Stomach (tissue), 9 donors: ENCODE data around the gene SLC16A6. TPM values are rescaled to one million over a fixed set of nuclear protein-coding genes. Genes with fewer than 3 reads are reported as not detected.

ENCODE experiments used
- DNase-seq, 2 donors: peaks; one replicate each; pipeline versions ENCODE4 v3.0.0 to v3.0.0-alpha.2; 2013 to 2019
- H3K27ac ChIP-seq, 5 donors: fragments of 200-600 bp in 4 of 5; sonication (generic) in 4 of 5; one replicate each; pipeline ENCODE4 v1.5.1; 2013 to 2019; ENCODE audit warnings: mild to moderate bottlenecking in 1 of 5, moderate library complexity in 1 of 5
- H3K27me3 ChIP-seq, 3 donors: fragments of 200-600 bp; sonication (generic); one replicate each; pipeline ENCODE4 v1.5.1; 2017 to 2019; ENCODE audit warnings: mixed run types in 1 of 3
- H3K36me3 ChIP-seq, 4 donors: fragments of 200-600 bp; sonication (generic); 1 replicate in 3 of 4; 2 replicates in 1 of 4; pipeline ENCODE4 v1.5.1; 2016 to 2019
- H3K4me1 ChIP-seq, 4 donors: fragments of 200-600 bp; sonication (generic); one replicate each; pipeline ENCODE4 v1.5.1; 2016 to 2019
- H3K4me3 ChIP-seq, 4 donors: fragments of 200-600 bp; sonication (generic) in 3 of 4; one replicate each; pipeline ENCODE4 v1.5.1; 2016 to 2019; ENCODE audit warnings: mild to moderate bottlenecking in 1 of 4
- H3K9me3 ChIP-seq, 4 donors: fragments of 200-600 bp; sonication (generic); one replicate each; pipeline ENCODE4 v1.5.1; 2016 to 2019
- EP300 ChIP-seq: sonication (generic); formaldehyde crosslinking; IDR thresholded peaks from one replicate; pipeline ENCODE4 v1.6.1; 2017; ENCODE audit warnings: antibody characterized with exemption
- POLR2A ChIP-seq, 4 donors: fragments of 450-650 bp; IDR thresholded peaks; one replicate each; pipeline ENCODE4 v1.6.1; 2016; ENCODE audit warnings: antibody characterized with exemption in 4 of 4, control low read depth in 2 of 4, mild to moderate bottlenecking in 1 of 4, moderate library complexity in 1 of 4
- POLR2AphosphoS5 ChIP-seq, 3 donors: sonication (generic); formaldehyde crosslinking; IDR thresholded peaks; one replicate each; pipeline ENCODE4 v1.6.1; 2016; ENCODE audit warnings: antibody characterized with exemption in 3 of 3
- WGBS, 5 donors: extraction: QIAGEN DNeasy Blood & Tissue Kit in 3 of 5; methylation state at CpG; one replicate each; pipeline versions ENCODE4 v1.1.5 to v1.1.7; 2013 to 2018; 5-methylcytosine and 5-hydroxymethylcytosine counted together
- intact Hi-C: fragments of 100-400 bp; cut with DNase I; formaldehyde crosslinking; loops from one replicate; pipeline ENCODE4 v1.15.1; 2023; ENCODE audit warnings: low total_unique reads
- polyA plus RNA-seq, 3 donors: library from polyadenylated mRNA; stranded (reverse); fragments of 200-250 nt; gene quantifications; one replicate each; pipeline ENCODE4 v1.2.3, GENCODE V29; 2013
- total RNA-seq, 5 donors: library from RNA; depleted of rRNA; stranded (reverse); fragments of >200 nt; gene quantifications; one replicate each; pipeline versions ENCODE4 v1.1.0 to v1.2.3, GENCODE V29; 2014 to 2016
- TF ChIP-seq, protein P1 (sequence below), 7 experiments: fragments of 450-650 bp in 4 of 7; fragments of 200-600 bp in 3 of 7; sonication (generic) in 3 of 7; IDR thresholded peaks; one replicate each; pipeline ENCODE4 v1.5.1; 2016 to 2019; ENCODE audit warnings: antibody characterized with exemption in 7 of 7, control low read depth in 2 of 7, mild to moderate bottlenecking in 1 of 7
- donor health status: healthy with polysubstance abuse.
- donor health status: Bipolar disorder and iron deficiency.
- donor health status: healthy.

Gene SLC16A6
- total and polyA plus RNA-seq, 8 donors: 0.37 to 0.92 (median 0.80) TPM; not detected in 5

DNA sequence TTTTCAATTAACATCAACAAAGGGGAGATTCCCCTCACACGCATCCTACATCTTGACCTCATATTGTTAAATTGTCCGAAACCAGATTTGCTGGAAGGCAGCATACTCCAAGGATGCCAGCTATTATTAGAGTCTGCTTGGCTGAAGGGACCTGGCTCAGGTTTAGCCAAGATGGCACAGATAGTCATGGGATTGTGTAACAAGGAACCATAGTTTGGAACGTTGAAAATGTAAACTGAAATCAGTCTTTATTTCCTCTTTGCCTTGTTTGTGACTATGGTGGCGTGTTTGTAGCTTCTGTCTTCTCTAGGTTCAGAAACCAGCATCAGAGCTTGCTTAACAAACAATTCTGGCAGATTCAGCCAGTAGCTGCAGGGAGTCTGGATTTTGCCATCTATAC is 6.3 kb upstream of the SLC16A6 start:
- 54 to 67% (median 57%) methylated on average over 4 of the region's 4 CpGs for WGBS, 5 donors
- Histone ChIP-seq H3K27me3 (peaks cover 5 to 42% (median 7%) of the 10 kb centered on the region in 3 donors), H3K27ac (peak overlapping the region; percentile 19 to 68 (median 46)), H3K4me1 (peaks cover 4 to 26% (median 6%) of the 10 kb centered on the region in 4 donors), H3K9me3 (no peaks in the 10 kb centered on the region), H3K36me3 (no peaks in the 10 kb centered on the region), H3K4me3 (no peak overlapping the region)
- no peak for DNase-seq
- intact Hi-C loops: no loop called here
- no peak for TF ChIP-seq POLR2A (IDR thresholded peaks at IDR 0.05)

DNA sequence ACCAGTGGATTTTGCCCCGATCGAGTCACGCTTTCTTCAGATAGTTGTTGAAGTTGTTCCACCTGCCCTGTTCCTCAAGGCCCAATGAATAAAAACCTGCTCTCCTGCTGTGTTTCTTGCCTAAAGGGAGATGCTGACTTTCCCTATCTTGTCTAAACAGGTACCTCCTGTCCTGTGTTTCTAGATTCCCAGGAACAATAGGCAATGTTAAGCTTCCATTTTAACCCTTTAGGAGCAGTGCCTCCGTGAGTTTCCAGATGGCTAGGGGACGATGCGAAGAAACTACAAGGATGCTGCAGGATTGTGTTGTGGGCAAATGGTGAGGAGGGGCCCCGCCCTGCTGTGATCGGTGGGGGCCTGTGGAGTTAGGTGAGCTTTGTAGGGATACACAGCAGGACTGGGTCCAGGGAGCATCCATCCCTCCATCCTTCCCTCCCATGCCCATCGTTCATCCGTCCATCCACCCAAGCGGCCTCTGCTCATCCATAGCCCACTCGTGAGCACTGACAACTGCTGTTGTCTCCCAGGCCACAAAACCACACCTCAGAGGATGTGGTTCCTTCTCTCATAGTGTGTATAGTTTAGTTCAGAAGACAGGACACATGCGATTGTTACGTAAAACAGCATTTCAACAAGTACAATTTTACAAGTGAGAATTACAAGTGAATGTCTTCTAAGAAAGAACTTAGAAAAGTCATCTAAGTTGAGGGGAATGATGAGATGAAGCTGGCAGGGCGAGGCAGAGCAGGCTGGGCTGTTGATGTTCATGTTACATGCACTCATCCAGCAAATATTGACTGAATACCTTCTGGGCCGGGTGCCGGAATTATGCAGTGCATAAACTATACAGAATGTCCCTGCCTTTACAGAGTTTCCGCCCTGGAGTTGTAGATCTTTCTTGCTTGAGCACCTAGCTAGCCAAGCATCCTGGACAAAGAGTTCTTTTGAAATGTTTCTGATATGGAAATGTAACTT is 5.6 kb upstream of the SLC16A6 start:
- peak; percentile 49 to 59 for DNase-seq
- Histone ChIP-seq H3K4me3 (no peak overlapping the region), H3K27ac (peak overlapping the region; percentile 19 to 63 (median 33)), H3K36me3 (no peaks in the 10 kb centered on the region), H3K27me3 (peaks cover 5 to 49% (median 13%) of the 10 kb centered on the region in 3 donors), H3K4me1 (peaks cover 11 to 33% (median 13%) of the 10 kb centered on the region in 4 donors), H3K9me3 (no peaks in the 10 kb centered on the region)
- 61 to 77% (median 68%) methylated on average over 18 of the region's 18 CpGs for WGBS, 5 donors
- TF ChIP-seq POLR2AphosphoS5 (IDR thresholded peaks at IDR 0.05): no peak
- no peak for TF ChIP-seq EP300
- TF ChIP-seq POLR2A (IDR thresholded peaks at IDR 0.05): no peak
- TF ChIP-seq, protein P1, sequence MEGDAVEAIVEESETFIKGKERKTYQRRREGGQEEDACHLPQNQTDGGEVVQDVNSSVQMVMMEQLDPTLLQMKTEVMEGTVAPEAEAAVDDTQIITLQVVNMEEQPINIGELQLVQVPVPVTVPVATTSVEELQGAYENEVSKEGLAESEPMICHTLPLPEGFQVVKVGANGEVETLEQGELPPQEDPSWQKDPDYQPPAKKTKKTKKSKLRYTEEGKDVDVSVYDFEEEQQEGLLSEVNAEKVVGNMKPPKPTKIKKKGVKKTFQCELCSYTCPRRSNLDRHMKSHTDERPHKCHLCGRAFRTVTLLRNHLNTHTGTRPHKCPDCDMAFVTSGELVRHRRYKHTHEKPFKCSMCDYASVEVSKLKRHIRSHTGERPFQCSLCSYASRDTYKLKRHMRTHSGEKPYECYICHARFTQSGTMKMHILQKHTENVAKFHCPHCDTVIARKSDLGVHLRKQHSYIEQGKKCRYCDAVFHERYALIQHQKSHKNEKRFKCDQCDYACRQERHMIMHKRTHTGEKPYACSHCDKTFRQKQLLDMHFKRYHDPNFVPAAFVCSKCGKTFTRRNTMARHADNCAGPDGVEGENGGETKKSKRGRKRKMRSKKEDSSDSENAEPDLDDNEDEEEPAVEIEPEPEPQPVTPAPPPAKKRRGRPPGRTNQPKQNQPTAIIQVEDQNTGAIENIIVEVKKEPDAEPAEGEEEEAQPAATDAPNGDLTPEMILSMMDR (IDR thresholded peaks at IDR 0.05): no peak
- intact Hi-C loops: no loop called here

DNA sequence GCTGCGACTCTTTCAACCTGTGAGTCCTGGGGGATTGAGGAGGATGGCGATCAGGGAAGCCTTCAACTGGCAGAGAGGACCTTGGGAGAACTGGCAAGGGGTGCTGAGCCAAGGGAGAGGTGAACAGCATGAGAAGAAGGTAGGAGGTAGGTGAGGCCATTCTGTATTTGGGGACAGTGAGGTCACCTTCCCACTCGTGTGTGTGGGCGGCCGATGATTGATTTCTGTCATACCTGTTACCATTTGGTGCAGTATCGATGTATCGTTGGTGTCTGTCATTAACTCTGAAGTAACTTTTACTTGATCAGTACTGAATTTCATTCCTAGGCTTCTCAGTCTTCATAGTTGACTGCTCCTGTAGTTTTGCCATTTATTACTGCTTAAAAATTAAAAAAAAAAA is 4.2 kb upstream of the SLC16A6 start:
- TF ChIP-seq EP300: no peak
- TF ChIP-seq, protein P1 (IDR thresholded peaks at IDR 0.05): no peak
- no peak for TF ChIP-seq POLR2A (IDR thresholded peaks at IDR 0.05)
- no peak for TF ChIP-seq POLR2AphosphoS5 (IDR thresholded peaks at IDR 0.05)
- Histone ChIP-seq H3K4me3 (no peak overlapping the region), H3K36me3 (no peaks in the 10 kb centered on the region), H3K27ac (no peak overlapping the region), H3K9me3 (no peaks in the 10 kb centered on the region), H3K4me1 (peaks cover 24 to 46% (median 26%) of the 10 kb centered on the region in 4 donors), H3K27me3 (peaks cover 5 to 63% (median 19%) of the 10 kb centered on the region in 3 donors)
- 82 to 95% (median 88%) methylated on average over 7 of the region's 7 CpGs for WGBS, 5 donors
- DNase-seq: no peak
- intact Hi-C loops: no loop called here

DNA sequence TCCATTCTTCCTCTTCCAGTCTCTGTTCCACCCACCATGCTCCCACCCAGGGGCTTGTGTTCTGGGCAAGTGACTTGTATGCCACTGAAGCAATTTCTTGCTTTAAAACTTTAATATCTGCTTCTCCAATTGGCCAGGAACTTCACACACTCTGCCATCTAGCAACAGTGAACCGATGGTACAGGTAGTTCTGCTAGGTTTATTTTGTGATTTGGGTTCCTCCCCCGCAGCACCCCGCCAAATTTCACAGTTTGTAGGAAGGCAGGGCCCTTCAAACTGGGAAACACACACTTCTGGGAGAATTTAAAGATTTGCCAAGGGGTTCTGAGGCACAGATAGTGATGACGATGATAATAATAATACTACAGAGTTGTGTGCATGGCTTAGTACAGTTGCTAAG is 3.7 kb upstream of the SLC16A6 start:
- TF ChIP-seq POLR2A (IDR thresholded peaks at IDR 0.05) (no peak), POLR2AphosphoS5 (IDR thresholded peaks at IDR 0.05) (no peak), EP300 (no peak)
- TF ChIP-seq, protein P1 (IDR thresholded peaks at IDR 0.05): no peak
- H3K27me3 ChIP-seq: peaks cover 5 to 68% (median 19%) of the 10 kb centered on the region in 3 donors
- no peak overlapping the region for H3K27ac ChIP-seq
- no peak overlapping the region for H3K4me3 ChIP-seq
- no peaks in the 10 kb centered on the region for H3K9me3 ChIP-seq
- WGBS, 5 donors: 89 to 94% (median 92%) methylated on average over 4 of the region's 4 CpGs
- intact Hi-C loops: no loop called here
- no peak for DNase-seq
- H3K4me1 ChIP-seq: peaks cover 24 to 49% (median 29%) of the 10 kb centered on the region in 4 donors
- H3K36me3 ChIP-seq: no peaks in the 10 kb centered on the region
